ENCODE data around the gene GFOD2.

GFOD2 gene

DNA sequence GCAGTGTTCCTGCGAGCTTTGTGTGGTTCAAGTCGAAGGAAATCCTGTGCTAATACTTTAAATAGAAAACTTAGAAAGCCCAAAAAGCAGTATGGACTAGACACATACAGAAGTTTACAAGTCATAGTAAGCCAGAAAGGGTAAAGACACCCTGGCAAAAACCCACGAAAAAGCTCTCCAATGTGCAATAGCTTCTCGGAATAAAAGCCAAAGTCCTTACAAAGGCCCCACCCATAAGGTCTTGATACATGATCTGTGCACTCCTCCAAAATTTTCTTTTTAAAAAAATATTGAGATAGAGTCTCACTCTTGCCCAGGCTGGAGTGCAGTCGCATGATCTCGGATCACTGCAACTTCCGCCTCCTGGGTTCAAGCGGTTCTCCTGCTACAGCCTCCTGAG lies 42.2 kb downstream of the GFOD2 start:
- H3K27me3 Mint-ChIP-seq (ENCODE audit: low read depth) = no peaks in the 10 kb centered on the region
- no peak overlapping the region for H3K27ac Mint-ChIP-seq
- H3K9me3 Mint-ChIP-seq = no peaks in the 10 kb centered on the region
- H3K36me3 Mint-ChIP-seq (ENCODE audit: low read depth) = no peaks in the 10 kb centered on the region
- no peak for DNase-seq (ENCODE audit: low spot score)
- H3K4me3 Mint-ChIP-seq = no peak overlapping the region
- H3K4me1 Mint-ChIP-seq (ENCODE audit: low read depth) = no peaks in the 10 kb centered on the region

DNA sequence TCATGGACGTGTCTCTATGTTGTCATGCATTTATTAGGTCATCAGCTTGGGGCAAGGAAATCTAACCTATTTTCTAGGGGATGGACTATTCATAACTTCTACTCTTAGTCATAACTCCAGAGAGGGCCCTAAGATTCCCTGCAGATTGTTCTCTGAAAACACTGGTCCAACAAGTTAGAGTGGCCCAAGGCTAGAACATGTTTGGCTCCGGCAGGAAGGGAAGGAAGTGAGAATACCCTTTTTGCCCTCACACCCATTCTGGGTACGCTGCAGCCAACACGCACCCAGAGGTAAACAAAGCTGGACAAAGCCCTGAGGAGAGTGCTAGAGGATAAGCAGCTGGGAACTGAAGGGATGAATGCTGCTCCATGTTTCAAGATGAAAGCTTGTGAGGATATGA lies 42.6 kb downstream of the GFOD2 start:
- H3K4me1 Mint-ChIP-seq (ENCODE audit: low read depth) = no peaks in the 10 kb centered on the region
- H3K4me3 Mint-ChIP-seq = no peak overlapping the region
- H3K36me3 Mint-ChIP-seq (ENCODE audit: low read depth) = no peaks in the 10 kb centered on the region
- no peak overlapping the region for H3K27ac Mint-ChIP-seq
- no peaks in the 10 kb centered on the region for H3K9me3 Mint-ChIP-seq
- no peak for DNase-seq (ENCODE audit: low spot score)
- no peaks in the 10 kb centered on the region for H3K27me3 Mint-ChIP-seq (ENCODE audit: low read depth)

DNA sequence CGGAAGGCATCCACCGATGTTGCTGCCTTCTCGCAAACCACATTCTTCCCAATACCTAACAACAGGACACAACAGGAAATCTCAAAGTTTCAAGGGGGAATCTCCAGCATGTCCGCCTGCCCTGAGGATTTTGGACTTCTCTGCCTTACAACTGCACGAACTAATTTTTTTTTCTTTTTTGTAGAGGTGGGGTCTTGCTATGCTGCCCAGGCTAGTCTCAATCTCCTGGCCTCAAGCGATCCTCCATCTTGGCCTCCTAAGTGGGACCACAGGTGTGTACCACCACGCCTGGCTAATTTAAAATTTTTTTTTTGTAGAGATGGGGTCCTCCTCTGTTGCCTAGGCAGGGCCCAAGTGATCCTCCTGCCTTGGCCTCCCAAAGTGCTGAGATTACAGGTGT lies 43.1 kb downstream of the GFOD2 start:
- Mint-ChIP-seq H3K36me3 (ENCODE audit: low read depth) (no peaks in the 10 kb centered on the region), H3K4me1 (ENCODE audit: low read depth) (no peaks in the 10 kb centered on the region), H3K27ac (no peak overlapping the region), H3K27me3 (ENCODE audit: low read depth) (no peaks in the 10 kb centered on the region), H3K9me3 (no peaks in the 10 kb centered on the region), H3K4me3 (no peak overlapping the region)
- DNase-seq (ENCODE audit: low spot score) = no peak

DNA sequence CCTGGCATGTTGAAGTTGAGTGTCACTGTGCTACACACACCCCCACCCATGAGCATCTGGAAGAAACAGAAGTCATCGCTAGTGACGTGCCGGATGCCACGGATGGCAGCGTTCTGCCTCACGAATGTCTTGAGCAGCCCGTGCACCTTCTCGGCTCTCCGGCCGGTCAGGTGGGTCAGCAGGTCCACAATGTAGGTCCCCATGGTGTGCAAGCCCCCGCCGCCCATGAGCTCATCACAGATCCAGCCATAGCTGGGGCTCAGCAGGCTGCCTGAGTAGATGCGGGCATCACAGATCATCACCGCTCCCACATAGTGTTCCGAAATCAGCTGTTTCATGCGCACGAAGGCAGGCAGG lies 43.6 kb downstream of the GFOD2 start:
- Mint-ChIP-seq H3K4me1 (ENCODE audit: low read depth) (no peaks in the 10 kb centered on the region), H3K36me3 (ENCODE audit: low read depth) (no peaks in the 10 kb centered on the region), H3K27me3 (ENCODE audit: low read depth) (no peaks in the 10 kb centered on the region), H3K4me3 (no peak overlapping the region), H3K27ac (no peak overlapping the region), H3K9me3 (no peaks in the 10 kb centered on the region)
- no peak for DNase-seq (ENCODE audit: low spot score)

DNA sequence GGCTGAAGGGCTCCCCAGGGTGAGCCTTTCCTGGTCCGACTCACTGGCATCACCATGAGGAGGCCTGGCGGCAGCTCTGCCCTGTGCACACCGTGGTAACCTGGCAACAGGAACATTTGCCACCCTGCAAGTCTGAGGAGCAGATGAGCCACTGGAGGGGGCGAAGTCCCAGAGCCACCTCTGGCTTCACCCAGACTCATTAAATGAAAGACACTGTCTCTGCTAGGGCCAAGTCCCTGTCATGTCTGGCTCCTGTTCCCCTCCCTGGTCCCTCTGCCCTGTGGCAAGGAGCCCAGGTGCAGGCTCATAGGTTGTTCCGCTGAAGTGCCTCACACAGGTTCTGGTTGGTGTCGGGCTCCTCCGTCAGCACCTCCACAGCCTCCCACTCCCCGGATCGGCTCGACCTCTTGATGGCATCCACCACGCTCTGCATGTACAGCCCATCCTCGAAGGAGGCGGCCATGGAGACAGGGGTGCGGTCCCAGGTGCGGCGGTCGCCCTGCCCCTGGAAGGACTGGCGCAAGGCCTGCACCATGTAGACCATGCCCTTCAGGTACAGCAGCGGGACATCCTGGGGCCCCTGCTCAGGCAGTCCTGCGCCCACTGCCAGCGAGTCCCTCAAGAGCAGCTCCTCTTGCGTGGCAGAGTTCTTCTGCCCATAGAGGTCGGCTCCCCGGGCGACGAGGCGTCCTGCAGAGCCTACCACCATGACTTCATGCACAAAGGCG lies 44.1 kb downstream of the GFOD2 start:
- no peak overlapping the region for H3K4me3 Mint-ChIP-seq
- no peaks in the 10 kb centered on the region for H3K9me3 Mint-ChIP-seq
- no peaks in the 10 kb centered on the region for H3K36me3 Mint-ChIP-seq (ENCODE audit: low read depth)
- no peaks in the 10 kb centered on the region for H3K4me1 Mint-ChIP-seq (ENCODE audit: low read depth)
- no peak overlapping the region for H3K27ac Mint-ChIP-seq
- H3K27me3 Mint-ChIP-seq (ENCODE audit: low read depth) = no peaks in the 10 kb centered on the region
- no peak for DNase-seq (ENCODE audit: low spot score)

DNA sequence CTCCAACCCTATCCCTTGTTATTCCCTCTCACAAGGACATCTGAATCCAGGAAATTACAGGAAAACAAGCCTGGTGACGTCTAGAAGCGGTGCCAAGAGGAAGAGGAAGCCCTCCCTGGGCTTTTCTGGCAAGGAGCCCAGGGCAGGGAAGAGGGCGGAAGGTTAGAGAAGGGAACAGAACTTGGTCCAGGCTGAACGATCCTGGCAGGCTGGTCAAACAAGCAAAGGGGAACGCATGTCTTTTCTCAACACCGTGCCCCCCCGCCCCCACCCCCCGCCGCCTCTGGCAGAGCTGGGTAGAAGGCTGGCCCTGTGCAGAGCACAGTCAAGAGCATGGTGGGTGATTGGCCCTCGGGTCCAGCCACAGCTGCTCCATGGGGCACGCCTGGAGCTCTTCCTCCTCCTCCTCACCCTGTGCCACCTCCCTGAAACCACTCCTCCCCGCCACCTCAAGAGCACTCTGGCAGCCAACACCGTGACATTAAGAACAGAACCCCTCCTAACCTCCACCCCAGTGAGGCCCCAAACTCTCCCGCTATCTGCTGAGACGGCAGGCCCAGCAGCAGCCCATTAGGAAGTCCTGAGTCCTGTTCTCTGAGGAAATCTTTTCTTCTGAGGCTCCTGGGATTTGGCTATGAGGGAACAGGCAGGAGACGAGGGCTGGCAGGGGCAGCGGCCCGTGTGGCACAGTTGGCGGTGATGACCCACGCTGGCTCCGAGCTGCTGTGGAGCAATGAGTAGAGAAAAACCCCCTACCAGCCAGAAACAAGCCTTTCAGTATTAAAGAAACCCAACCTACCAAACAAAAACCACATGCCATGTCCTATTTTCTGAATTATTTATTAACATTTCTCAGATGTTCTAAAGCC lies 45.2 kb downstream of the GFOD2 start:
- no peak for DNase-seq (ENCODE audit: low spot score)
- no peak overlapping the region for H3K27ac Mint-ChIP-seq
- no peak overlapping the region for H3K4me3 Mint-ChIP-seq
- H3K36me3 Mint-ChIP-seq (ENCODE audit: low read depth) = no peaks in the 10 kb centered on the region
- H3K4me1 Mint-ChIP-seq (ENCODE audit: low read depth) = no peaks in the 10 kb centered on the region
- no peaks in the 10 kb centered on the region for H3K9me3 Mint-ChIP-seq
- H3K27me3 Mint-ChIP-seq (ENCODE audit: low read depth) = no peaks in the 10 kb centered on the region

DNA sequence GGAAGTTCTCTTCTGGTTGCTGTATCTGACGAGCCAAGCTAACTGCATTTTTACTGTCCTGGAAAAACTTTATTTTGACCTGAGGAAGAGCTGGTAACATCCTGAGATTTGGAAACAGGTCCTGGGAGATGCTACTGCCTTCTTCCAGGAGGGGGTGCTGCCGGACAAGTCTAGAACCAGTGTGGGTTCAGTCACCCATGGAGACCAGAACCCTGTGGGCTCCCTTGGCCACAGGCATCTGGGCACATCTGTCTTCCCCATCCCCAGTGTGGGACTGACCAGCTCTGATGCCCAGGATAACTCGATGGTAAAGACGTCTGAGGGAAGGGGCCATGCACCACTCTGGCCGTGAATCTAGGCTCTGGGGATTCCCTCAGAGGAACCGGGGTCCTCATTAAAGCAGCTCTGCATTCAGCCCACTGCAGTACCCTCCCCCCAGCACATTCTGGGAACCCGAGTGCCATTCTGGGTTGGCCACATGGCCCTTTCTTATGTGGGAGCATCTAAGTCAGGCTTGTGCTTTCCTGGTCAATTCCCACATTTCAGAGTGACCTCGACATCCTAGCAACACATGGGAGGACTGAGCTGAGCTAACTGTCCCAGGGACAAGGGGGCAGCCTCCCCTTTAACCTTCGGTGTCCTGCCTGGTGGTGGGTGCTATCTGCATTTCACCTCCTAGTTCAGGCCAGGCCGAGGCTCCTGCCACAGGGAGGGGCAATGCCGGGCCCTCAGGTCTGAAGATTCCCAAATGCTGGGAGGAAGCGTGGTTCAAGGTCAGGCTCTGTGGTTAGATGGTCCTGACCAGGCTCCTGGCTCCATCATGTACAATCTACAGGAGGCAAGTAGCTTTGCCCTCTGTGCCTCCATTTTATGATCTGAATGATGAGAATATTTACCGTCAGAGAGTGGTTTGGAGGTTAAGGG lies 46.1 kb downstream of the GFOD2 start:
- H3K27ac Mint-ChIP-seq = no peak overlapping the region
- no peak overlapping the region for H3K4me3 Mint-ChIP-seq
- no peaks in the 10 kb centered on the region for H3K27me3 Mint-ChIP-seq (ENCODE audit: low read depth)
- H3K4me1 Mint-ChIP-seq (ENCODE audit: low read depth) = peaks cover under 1% of the 10 kb centered on the region
- no peaks in the 10 kb centered on the region for H3K9me3 Mint-ChIP-seq
- no peak for DNase-seq (ENCODE audit: low spot score)
- no peaks in the 10 kb centered on the region for H3K36me3 Mint-ChIP-seq (ENCODE audit: low read depth)

DNA sequence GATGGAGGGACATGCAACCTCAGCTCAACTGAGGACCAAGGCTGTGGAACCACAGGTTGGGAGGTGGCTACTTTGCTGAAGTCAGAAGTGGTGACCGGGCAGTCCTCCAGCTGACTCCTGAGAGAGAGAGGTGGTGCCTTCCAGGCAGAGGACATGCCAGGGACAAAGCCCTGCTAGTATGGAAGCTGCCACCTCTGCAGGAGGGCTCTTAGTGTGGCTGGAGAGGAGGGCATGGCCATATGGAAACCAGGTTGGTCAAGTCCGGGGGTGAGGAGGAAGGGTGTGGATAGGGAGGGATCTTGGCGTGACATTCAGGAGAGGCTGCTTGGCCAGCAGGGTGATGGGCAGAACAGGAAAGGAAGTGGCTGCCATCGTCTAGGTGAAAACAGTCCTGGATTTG lies 46.8 kb downstream of the GFOD2 start:
- Mint-ChIP-seq H3K9me3 (no peaks in the 10 kb centered on the region), H3K27me3 (ENCODE audit: low read depth) (no peaks in the 10 kb centered on the region), H3K36me3 (ENCODE audit: low read depth) (no peaks in the 10 kb centered on the region)

DNA sequence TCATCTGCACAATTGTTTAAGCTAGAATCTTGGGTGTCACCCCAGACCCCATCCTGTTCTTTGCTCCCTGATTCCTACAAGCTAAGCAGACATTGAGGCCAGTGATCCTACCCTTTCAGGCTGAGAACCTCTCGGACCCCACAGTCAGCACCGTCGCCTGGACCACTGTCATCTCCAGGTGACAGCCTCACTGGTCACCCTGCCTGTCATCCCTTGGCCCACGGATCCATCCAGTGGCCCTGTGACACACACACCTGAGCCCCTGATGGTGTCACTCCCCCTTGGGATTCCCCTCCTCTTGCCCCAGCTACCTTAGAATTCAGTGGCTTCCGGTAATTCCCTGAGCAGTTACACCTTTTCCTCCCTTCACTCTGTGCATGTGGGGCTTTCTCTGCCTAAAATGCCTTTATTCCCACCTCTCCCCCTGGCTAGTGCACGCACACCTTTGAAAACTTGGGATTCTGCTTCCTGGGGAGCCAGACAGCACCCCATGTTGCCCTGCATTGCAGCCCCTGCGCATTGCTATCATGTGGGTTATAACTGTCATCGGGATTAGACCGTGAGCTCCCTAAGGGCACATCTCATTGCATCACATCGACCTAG lies 49.5 kb downstream of the GFOD2 start:
- H3K27ac Mint-ChIP-seq = no peak overlapping the region
- peaks cover 7% of the 10 kb centered on the region for H3K4me1 Mint-ChIP-seq (ENCODE audit: low read depth)
- H3K9me3 Mint-ChIP-seq = no peaks in the 10 kb centered on the region
- no peak for DNase-seq (ENCODE audit: low spot score)
- no peak overlapping the region for H3K4me3 Mint-ChIP-seq
- H3K36me3 Mint-ChIP-seq (ENCODE audit: low read depth) = no peaks in the 10 kb centered on the region
- H3K27me3 Mint-ChIP-seq (ENCODE audit: low read depth) = no peaks in the 10 kb centered on the region

More for the DNA sequence above, 46.8 kb downstream of the GFOD2 start:
- no peak for DNase-seq (ENCODE audit: low spot score)
- H3K27ac Mint-ChIP-seq = no peak overlapping the region
- H3K4me3 Mint-ChIP-seq = no peak overlapping the region
- peaks cover 2% of the 10 kb centered on the region for H3K4me1 Mint-ChIP-seq (ENCODE audit: low read depth)

DNA sequence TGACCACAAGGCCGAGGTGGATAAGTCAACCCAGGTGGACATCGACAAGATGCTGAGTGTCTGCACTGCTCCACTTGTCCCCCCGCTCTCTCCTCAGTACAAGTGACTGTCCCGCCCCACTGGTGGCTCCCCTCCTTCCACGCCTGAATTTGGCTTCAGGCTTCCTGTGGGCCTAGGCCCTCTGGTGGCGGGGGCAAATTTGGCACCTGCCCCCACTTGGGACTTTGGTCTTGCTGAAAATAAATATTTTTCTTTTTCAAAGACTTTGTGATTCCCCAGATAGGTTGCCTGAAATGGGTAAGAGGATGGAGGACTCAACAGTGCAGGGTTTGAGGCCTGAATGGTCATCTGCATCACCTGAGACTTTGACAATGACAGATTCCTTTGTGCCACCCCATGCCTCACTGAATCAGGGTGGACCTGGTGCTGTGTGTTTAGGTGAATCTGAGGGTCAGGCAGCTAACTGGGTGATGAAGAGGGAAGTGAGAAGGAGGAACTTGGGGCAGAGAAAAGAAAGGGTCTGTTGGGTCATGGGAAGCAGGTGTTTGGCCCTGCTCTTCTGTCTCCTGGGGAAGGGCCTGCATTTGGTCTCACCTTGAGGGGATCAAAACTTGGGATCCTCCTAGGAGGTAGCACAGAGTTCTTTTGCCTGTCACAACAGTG lies 50.5 kb downstream of the GFOD2 start:
- no peaks in the 10 kb centered on the region for H3K36me3 Mint-ChIP-seq (ENCODE audit: low read depth)
- peaks cover 7% of the 10 kb centered on the region for H3K4me1 Mint-ChIP-seq (ENCODE audit: low read depth)
- no peak overlapping the region for H3K27ac Mint-ChIP-seq
- no peaks in the 10 kb centered on the region for H3K27me3 Mint-ChIP-seq (ENCODE audit: low read depth)
- H3K9me3 Mint-ChIP-seq = no peaks in the 10 kb centered on the region
- no peak overlapping the region for H3K4me3 Mint-ChIP-seq
- no peak for DNase-seq (ENCODE audit: low spot score)

DNA sequence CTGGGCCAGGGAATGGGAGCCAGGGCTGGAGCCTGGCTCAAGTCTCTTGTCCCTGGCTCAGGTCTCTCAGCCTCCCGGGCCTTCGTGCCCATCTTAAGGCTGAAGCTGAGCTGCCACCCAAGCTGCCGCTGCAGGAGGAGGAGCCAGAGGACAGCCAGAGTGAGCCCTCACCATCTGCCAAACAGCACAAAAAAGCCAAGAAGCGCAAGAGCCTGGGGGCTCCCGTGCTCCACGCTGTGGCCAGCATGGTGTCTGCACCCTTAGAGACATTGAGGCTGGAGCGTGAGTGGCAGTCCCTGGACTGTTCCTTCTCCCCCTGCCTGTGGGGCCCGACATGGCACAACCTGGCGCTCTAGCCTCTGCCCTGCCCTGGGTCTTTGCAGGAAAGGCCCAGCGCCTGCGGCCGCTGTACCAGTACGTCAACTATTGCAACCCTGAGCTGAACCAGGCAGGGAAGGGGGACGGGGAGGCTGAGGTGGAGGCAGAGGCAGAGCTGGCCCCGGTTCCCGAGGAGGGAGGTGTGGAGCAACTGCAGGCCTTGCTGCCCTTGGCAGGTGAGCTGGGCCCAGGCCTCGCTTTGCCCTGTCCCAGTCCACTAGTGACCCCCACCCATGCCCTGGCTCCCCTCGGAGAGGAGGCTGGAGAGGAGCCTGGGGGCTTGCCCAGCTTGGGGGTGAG lies 51.2 kb downstream of the GFOD2 start:
- Mint-ChIP-seq H3K27ac (peak overlapping the region; percentile 39), H3K4me3 (peak overlapping the region; percentile 86), H3K27me3 (ENCODE audit: low read depth) (no peaks in the 10 kb centered on the region), H3K4me1 (ENCODE audit: low read depth) (peaks cover 7% of the 10 kb centered on the region), H3K36me3 (ENCODE audit: low read depth) (no peaks in the 10 kb centered on the region), H3K9me3 (no peaks in the 10 kb centered on the region)
- DNase-seq (ENCODE audit: low spot score) = peak; percentile 79

DNA sequence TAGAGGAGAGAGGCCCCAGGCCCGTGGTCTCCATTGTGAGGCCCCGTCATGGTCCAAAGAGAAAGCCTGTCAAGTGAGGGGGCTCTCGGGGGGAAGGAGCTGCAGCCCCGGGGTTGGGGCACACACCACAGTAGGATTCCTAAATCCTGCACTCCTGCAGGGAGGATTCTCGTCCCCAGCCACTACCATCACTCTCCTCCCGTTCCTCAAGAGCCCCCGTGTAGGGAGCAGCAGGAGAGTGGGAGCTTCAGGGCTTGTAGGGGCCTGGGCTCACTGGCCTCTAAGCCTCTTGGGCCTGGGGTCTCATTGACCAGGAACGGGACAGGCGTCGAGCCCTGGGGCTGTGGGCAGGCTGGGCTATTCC lies 51.7 kb downstream of the GFOD2 start:
- no peak for DNase-seq (ENCODE audit: low spot score)
- Mint-ChIP-seq H3K9me3 (no peaks in the 10 kb centered on the region), H3K27me3 (ENCODE audit: low read depth) (no peaks in the 10 kb centered on the region), H3K4me3 (peak overlapping the region; percentile 86), H3K36me3 (ENCODE audit: low read depth) (no peaks in the 10 kb centered on the region), H3K4me1 (ENCODE audit: low read depth) (peaks cover 7% of the 10 kb centered on the region), H3K27ac (no peak overlapping the region)

Data from T-helper 2 cell treated with Interferon-gamma antibody and Interleukin-4, amounts not matched to agents 5 μg/mL and 100 μg/mL, for 36 hours (primary cell).